ENCODE data around the gene CAPNS1.
A peak's percentile ranks its signal among the peaks of the same experiment; 100 is the strongest.

The CAPNS1 gene

GRCh38 chr19:36139473-36140303, at the start of gene CAPNS1:
CAPNS1 (plus strand) TSS chr19:36140066; CDS start chr19:36141012, 946 bp downstream.
- DNase-seq (ENCODE audit: low spot score) = peak; percentile 96

- no peak for DNase-seq (ENCODE audit: low spot score)
These were observed 48.8 kb upstream of the CAPNS1 start for GRCh38 chr19:36090910-36091695.

GRCh38 chr19:36092566-36092965, 47.3 kb upstream of the CAPNS1 start:
- no peak for DNase-seq (ENCODE audit: low spot score)

GRCh38 chr19:36093146-36093662, 46.7 kb upstream of the CAPNS1 start:
- no peak for DNase-seq (ENCODE audit: low spot score)

- no peak for DNase-seq (ENCODE audit: low spot score)
These were observed 46.2 kb upstream of the CAPNS1 start for GRCh38 chr19:36093687-36094086.

GRCh38 chr19:36097036-36097435, 42.8 kb upstream of the CAPNS1 start:
- no peak for DNase-seq (ENCODE audit: low spot score)

GRCh38 chr19:36099166-36099785, 40.6 kb upstream of the CAPNS1 start:
- no peak for DNase-seq (ENCODE audit: low spot score)

GRCh38 chr19:36100476-36100875, 39.4 kb upstream of the CAPNS1 start:
- DNase-seq (ENCODE audit: low spot score) = peak; percentile 81

- no peak for DNase-seq (ENCODE audit: low spot score)
These were observed 38.1 kb upstream of the CAPNS1 start for GRCh38 chr19:36101550-36102327.

GRCh38 chr19:36103040-36103626, 36.7 kb upstream of the CAPNS1 start:
- no peak for DNase-seq (ENCODE audit: low spot score)

GRCh38 chr19:36103842-36104552, 35.9 kb upstream of the CAPNS1 start:
- DNase-seq (ENCODE audit: low spot score) = peak; percentile 84

- no peak for DNase-seq (ENCODE audit: low spot score)
These were observed 33.4 kb upstream of the CAPNS1 start for GRCh38 chr19:36106441-36106840.

GRCh38 chr19:36106991-36107390, 32.9 kb upstream of the CAPNS1 start:
- DNase-seq (ENCODE audit: low spot score) = no peak

- DNase-seq (ENCODE audit: low spot score) = no peak
These were observed 31.2 kb upstream of the CAPNS1 start for GRCh38 chr19:36108684-36109083.

GRCh38 chr19:36110487-36111199, 29.2 kb upstream of the CAPNS1 start, which contains the start of gene OVOL3:
OVOL3 (plus strand) TSS chr19:36111143; CDS start chr19:36111203, 60 bp downstream.
- no peak for DNase-seq (ENCODE audit: low spot score)

GRCh38 chr19:36111200-36111539, 28.7 kb upstream of the CAPNS1 start:
- no peak for DNase-seq (ENCODE audit: low spot score)

- DNase-seq (ENCODE audit: low spot score) = no peak
These were observed 27.2 kb upstream of the CAPNS1 start for GRCh38 chr19:36112678-36113077.

- no peak for DNase-seq (ENCODE audit: low spot score)
These were observed 26.4 kb upstream of the CAPNS1 start for GRCh38 chr19:36113425-36113824.

GRCh38 chr19:36113894-36114720, 25.8 kb upstream of the CAPNS1 start:
- DNase-seq (ENCODE audit: low spot score) = peak; percentile 28

All from hematopoietic multipotent progenitor cell treated with erythropoietin and hydrocortisone succinate and interleukin-3 and kit ligand, for 15 days (in vitro differentiated cells).